K562 (cell line): ENCODE data around the gene SLC8A1. TPM values are rescaled to one million over a fixed set of nuclear protein-coding genes. Genes with fewer than 3 reads are reported as not detected.

ENCODE experiments used
- ATAC-seq: fragments of 200-7000 bp; cut with Tn5 transposase; 3 replicates; pipeline ENCODE4 v1.9.1; 2020; ENCODE audit warnings: moderate library complexity
- BruUV-seq: library from RNA; stranded (reverse); fragments of 400-500 nt; replicated peaks from 2 replicates; lab custom pipeline; 2021; lab: Mats Ljungman, UMichigan
- CTCF ChIA-PET: fragments of 300-600 bp; formaldehyde crosslinking; extraction: SDS; loops from one replicate; lab custom pipeline; 2021; ENCODE audit warnings: low intra/inter-chr PET ratio; lab: Yijun Ruan, JAX
- POLR2A ChIA-PET: fragments of 300-600, 350-650 bp; sonication (Branson Sonifier 250); formaldehyde crosslinking; extraction: SDS; loops from one replicate; lab custom pipeline; 2021; ENCODE audit warnings: antibody characterized with exemption, inconsistent platforms; lab: Yijun Ruan, JAX
- DNase-seq, 4 experiments: peaks; one replicate each; pipeline versions ENCODE4 v3.0.0 to v3.0.0-alpha.2; 2011 to 2018; ENCODE audit warnings: low spot score in 3 of 4, mixed read lengths in 3 of 4; ENCODE audit errors: extremely low read depth in 1 of 4
- FAIRE-seq: peaks from 2 replicates; lab custom pipeline; 2011; peaks lifted over from hg19 to GRCh38; lab: Jason Lieb, UNC
- H2AFZ ChIP-seq: 2 replicates; pipeline ENCODE4 v1.6.0; 2011; ENCODE audit warnings: low read depth, low read length, control low read depth, inconsistent platforms
- H3K27ac ChIP-seq: fragments of 200-600 bp; 3 replicates; pipeline ENCODE4 v1.8.0; 2011; ENCODE audit warnings: low read depth, mild to moderate bottlenecking, control low read depth, inconsistent platforms, low read length, moderate library complexity, mixed read lengths; ENCODE audit errors: extremely low read depth
- H3K27me3 ChIP-seq, 2 experiments: fragments of 300-600 bp in 1 of 2; 2 replicates in 1 of 2; 3 replicates in 1 of 2; pipeline versions ENCODE4 v1.6.0 to v1.8.0; 2011; ENCODE audit warnings: inconsistent platforms in 2 of 2, low read length in 2 of 2, mild to moderate bottlenecking in 1 of 2, mixed read lengths in 1 of 2, moderate library complexity in 1 of 2; ENCODE audit not compliant: control insufficient read depth in 2 of 2, insufficient read depth in 2 of 2
- H3K36me3 ChIP-seq: fragments of 300-600 bp; 3 replicates; pipeline ENCODE4 v1.8.0; 2011; ENCODE audit warnings: mild to moderate bottlenecking, low read length, inconsistent platforms; ENCODE audit not compliant: control insufficient read depth, insufficient read depth
- H3K4me1 ChIP-seq, 2 experiments: fragments of 200-600 bp in 1 of 2; replicated peaks in 1 of 2; 2 replicates in 1 of 2; 3 replicates in 1 of 2; pipeline versions ENCODE4 v1.5.1 to v1.8.0; 2011; ENCODE audit warnings: inconsistent platforms in 2 of 2, low read length in 2 of 2, mild to moderate bottlenecking in 1 of 2, mixed read lengths in 1 of 2, moderate library complexity in 1 of 2; ENCODE audit not compliant: control insufficient read depth in 2 of 2, insufficient read depth in 2 of 2
- H3K4me2 ChIP-seq: 2 replicates; pipeline ENCODE4 v1.6.1; 2011; ENCODE audit warnings: low read length, control low read depth, inconsistent platforms, mixed read lengths; ENCODE audit not compliant: insufficient read depth
- H3K4me3 ChIP-seq: fragments of 200-600 bp; sonication (generic), shearing (Covaris generic); 2 replicates; pipeline ENCODE4 v1.5.1; 2016; ENCODE audit warnings: control low read depth, inconsistent platforms
- H3K79me2 ChIP-seq: fragments of 200-600 bp; 3 replicates; pipeline ENCODE4 v1.8.0; 2011; ENCODE audit warnings: low read length, inconsistent platforms; ENCODE audit not compliant: control insufficient read depth, insufficient read depth
- H3K9ac ChIP-seq, 2 experiments: 2 replicates each; pipeline versions ENCODE4 v1.6.0 to v1.6.1; 2011; ENCODE audit warnings: low read depth in 2 of 2, low read length in 2 of 2, control low read depth in 1 of 2, inconsistent platforms in 1 of 2, mild to moderate bottlenecking in 1 of 2, mixed read lengths in 1 of 2; ENCODE audit not compliant: insufficient read depth in 1 of 2
- H3K9me1 ChIP-seq: one replicate; pipeline ENCODE4 v1.6.0; 2011; ENCODE audit warnings: inconsistent platforms, mild to moderate bottlenecking, low read length, moderate library complexity; ENCODE audit not compliant: control insufficient read depth, insufficient read depth
- H3K9me3 ChIP-seq: replicated peaks from 2 replicates; pipeline ENCODE4 v1.5.1; 2011; ENCODE audit warnings: low read depth, low read length, inconsistent platforms; ENCODE audit not compliant: control insufficient read depth, insufficient read depth
- H4K20me1 ChIP-seq: replicated peaks from 2 replicates; pipeline ENCODE4 v1.6.1; 2011; ENCODE audit warnings: low read length, inconsistent platforms, mixed read lengths; ENCODE audit not compliant: control insufficient read depth, insufficient read depth
- ATF3 ChIP-seq, 2 experiments: fragments of 450-650 bp in 1 of 2; sonication (generic) in 1 of 2; formaldehyde crosslinking in 1 of 2; IDR thresholded peaks in 1 of 2; conservative IDR thresholded peaks in 1 of 2; 2 replicates each; pipeline versions ENCODE4 v1.6.1 to v1.8.1; 2016 to 2023; ENCODE audit warnings: mild to moderate bottlenecking in 2 of 2, moderate library complexity in 2 of 2, inconsistent platforms in 1 of 2, missing genetic modification reagents in 1 of 2
- CTCFL ChIP-seq: IDR thresholded peaks from 2 replicates; pipeline ENCODE4 v1.6.1; 2011; ENCODE audit warnings: borderline replicate concordance, low read depth, mild to moderate bottlenecking, moderate library complexity, low read length; ENCODE audit not compliant: insufficient read depth, poor library complexity, severe bottlenecking
- IRF9 ChIP-seq: fragments of 450-650 bp; IDR thresholded peaks from 2 replicates; pipeline ENCODE4 v1.6.1; 2016; ENCODE audit warnings: missing biosample characterization, missing genetic modification characterization
- RBM14 ChIP-seq: fragments of 200-400 bp; formaldehyde crosslinking; IDR thresholded peaks from 2 replicates; pipeline ENCODE4 v1.6.1; 2018; ENCODE audit warnings: low read depth, mild to moderate bottlenecking, low read length, moderate library complexity, borderline replicate concordance; ENCODE audit not compliant: insufficient read depth
- SAFB ChIP-seq: fragments of 200-400 bp; formaldehyde crosslinking; IDR thresholded peaks from 2 replicates; pipeline ENCODE4 v1.6.1; 2017; ENCODE audit warnings: low read depth, low read length, borderline replicate concordance
- SMARCA4 ChIP-seq: fragments of 450-650 bp; IDR thresholded peaks from 2 replicates; pipeline ENCODE4 v1.6.1; 2016
- SRSF9 ChIP-seq: fragments of 200-400 bp; formaldehyde crosslinking; IDR thresholded peaks from 2 replicates; pipeline ENCODE4 v1.6.1; 2017; ENCODE audit warnings: low read depth, low read length, borderline replicate concordance
- THAP7 ChIP-seq: fragments of 250-450 bp; sonication (Bioruptor Pico); IDR thresholded peaks from 2 replicates; pipeline ENCODE4 v1.5.0; 2021
- ZBTB5 ChIP-seq: fragments of 450-650 bp; IDR thresholded peaks from 2 replicates; pipeline ENCODE4 v1.6.1; 2017; ENCODE audit warnings: antibody characterized with exemption
- ZNF280B ChIP-seq: fragments of 250-450 bp; sonication (Bioruptor Pico); IDR thresholded peaks from 2 replicates; pipeline ENCODE4 v1.5.1; 2021; ENCODE audit warnings: mild to moderate bottlenecking
- ZNF778 ChIP-seq: fragments of 450-650 bp; formaldehyde crosslinking; IDR thresholded peaks from 2 replicates; pipeline ENCODE4 v1.4.0; 2020; ENCODE audit warnings: mild to moderate bottlenecking, moderate library complexity
- WGBS: fragments of 100-300 bp; shearing (Covaris generic); methylation state at CpG from one replicate; pipeline ENCODE4 v1.1.6; 2016; ENCODE audit warnings: low coverage, mixed read lengths; ENCODE audit not compliant: insufficient coverage; ENCODE audit errors: missing lambda C conversion rate; 5-methylcytosine and 5-hydroxymethylcytosine counted together
- in situ Hi-C: fragments of 300-500 bp; cut with MboI; formaldehyde crosslinking; loops from 4 replicates; pipeline ENCODE4 v1.15.0; 2018; ENCODE audit warnings: inconsistent platforms, mixed read lengths
- intact Hi-C: fragments of 100-400 bp; cut with micrococcal nuclease; formaldehyde crosslinking; loops from 2 replicates; pipeline ENCODE4 v1.14.2; 2022
- polyA plus RNA-seq, 8 experiments: library from polyadenylated mRNA; depleted of rRNA in 4 of 8; stranded (reverse) in 5 of 8; unstranded in 3 of 8; fragments of >200 nt; fragmentation: Nextera tagmentation in 2 of 8; fragmentation: Illumina TruSeq in 1 of 8; extraction: Ambion mirVana in 2 of 8; extraction: Trizol in 1 of 8; gene quantifications; 2 replicates each; pipeline versions ENCODE4 v1.2.1 to v1.2.3, GENCODE V29; 2011 to 2014; ENCODE audit warnings: inconsistent platforms in 1 of 8, missing spikeins in 1 of 8
- total RNA-seq, 7 experiments: library from RNA; depleted of rRNA in 6 of 7; stranded (reverse); fragments of >200 nt in 6 of 7; fragmentation: Illumina TruSeq in 2 of 7; extraction: Trizol in 2 of 7; gene quantifications; 2 replicates each; pipeline versions ENCODE4 v1.2.1 to v1.2.3, GENCODE V29; 2011 to 2021; ENCODE audit warnings: low replicate concordance in 1 of 7

The SLC8A1 gene
- total and polyA plus RNA-seq, 9 of the 15 experiments (the other 6 are each of a cell fraction or from before 2014, with no cell fraction given) = not detected

GRCh38 chr2:40127146-40127545 is 324.7 kb downstream of the SLC8A1 start:
- DNase-seq (no peak), ATAC-seq (no peak), FAIRE-seq (no peak)
- H3K9me1 ChIP-seq = no peaks in the 10 kb centered on the region
- no peaks in the 10 kb centered on the region for H3K27me3 ChIP-seq
- no peaks in the 10 kb centered on the region for H3K4me1 ChIP-seq
- H3K9me3 ChIP-seq = no peaks in the 10 kb centered on the region; the same call in 1 of the 2 replicates
- H3K4me2 ChIP-seq = no peak overlapping the region
- POLR2A ChIA-PET = no interaction called here
- BruUV-seq = no TSS peak
- intact Hi-C loops (no loop called here), in situ Hi-C loops (no loop called here)
- no peak overlapping the region for H3K9ac ChIP-seq
- no peak overlapping the region for H2AFZ ChIP-seq
- no peak overlapping the region for H3K4me3 ChIP-seq
- H3K27ac ChIP-seq = no peak overlapping the region
- CTCF ChIA-PET = no interaction called here
- H4K20me1 ChIP-seq = no peaks in the 10 kb centered on the region
- H3K36me3 ChIP-seq = no peaks in the 10 kb centered on the region
- WGBS = 0% methylated on average over 3 of the region's 3 CpGs
- no peaks in the 10 kb centered on the region for H3K79me2 ChIP-seq
- no peak for TF ChIP-seq ZNF280B (CRISPR knock-in tag)
- no peak for TF ChIP-seq IRF9 (tag)
- TF ChIP-seq THAP7 = no peak
- TF ChIP-seq ATF3 (IDR thresholded peaks at IDR 0.05) = no peak
- TF ChIP-seq ATF3 (CRISPR knock-in tag; conservative IDR thresholded peaks at IDR 0.05) = no peak
- no peak for TF ChIP-seq ZBTB5
- TF ChIP-seq SAFB = no peak
- TF ChIP-seq SRSF9 = no peak
- no peak for TF ChIP-seq CTCFL
- TF ChIP-seq ZNF778 (CRISPR knock-in tag) = no peak
- no peak for TF ChIP-seq RBM14
- no peak for TF ChIP-seq SMARCA4
